Hepatocyte (in vitro differentiated cells): ENCODE measurements around the gene C10orf120.

Source experiments
- EZH2 ChIP-seq: fragments of 200-600 bp; sonication (generic); IDR thresholded peaks from 2 replicates; pipeline ENCODE4 v1.6.1; 2016; ENCODE audit warnings: antibody characterized with exemption, mild to moderate bottlenecking, borderline replicate concordance
- TF ChIP-seq, protein P1 (sequence below): fragments of 200-600 bp; sonication (generic); IDR thresholded peaks from 2 replicates; pipeline ENCODE4 v1.5.1; 2016; ENCODE audit warnings: antibody characterized with exemption, mild to moderate bottlenecking; ENCODE audit not compliant: poor library complexity

DNA sequence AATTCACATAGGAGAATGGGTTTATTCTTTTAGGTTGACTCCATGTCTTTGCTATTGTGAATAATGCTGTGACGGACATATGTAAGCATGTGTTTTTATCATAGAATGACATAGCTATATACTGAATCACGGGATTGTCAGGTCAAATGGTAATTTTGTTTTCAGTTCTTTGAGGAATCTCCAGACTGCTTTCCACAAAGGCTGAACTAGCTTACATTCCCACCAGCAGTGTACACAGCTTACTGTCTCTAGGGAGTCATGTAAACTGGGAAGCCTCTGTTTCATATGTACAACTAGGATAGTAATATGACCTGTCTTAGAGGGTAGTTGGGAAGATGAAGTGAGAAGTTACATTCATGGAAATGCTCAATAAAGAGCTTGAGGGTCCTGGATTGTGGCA, 6.8 kb upstream of the C10orf120 start:
- TF ChIP-seq, protein P1, sequence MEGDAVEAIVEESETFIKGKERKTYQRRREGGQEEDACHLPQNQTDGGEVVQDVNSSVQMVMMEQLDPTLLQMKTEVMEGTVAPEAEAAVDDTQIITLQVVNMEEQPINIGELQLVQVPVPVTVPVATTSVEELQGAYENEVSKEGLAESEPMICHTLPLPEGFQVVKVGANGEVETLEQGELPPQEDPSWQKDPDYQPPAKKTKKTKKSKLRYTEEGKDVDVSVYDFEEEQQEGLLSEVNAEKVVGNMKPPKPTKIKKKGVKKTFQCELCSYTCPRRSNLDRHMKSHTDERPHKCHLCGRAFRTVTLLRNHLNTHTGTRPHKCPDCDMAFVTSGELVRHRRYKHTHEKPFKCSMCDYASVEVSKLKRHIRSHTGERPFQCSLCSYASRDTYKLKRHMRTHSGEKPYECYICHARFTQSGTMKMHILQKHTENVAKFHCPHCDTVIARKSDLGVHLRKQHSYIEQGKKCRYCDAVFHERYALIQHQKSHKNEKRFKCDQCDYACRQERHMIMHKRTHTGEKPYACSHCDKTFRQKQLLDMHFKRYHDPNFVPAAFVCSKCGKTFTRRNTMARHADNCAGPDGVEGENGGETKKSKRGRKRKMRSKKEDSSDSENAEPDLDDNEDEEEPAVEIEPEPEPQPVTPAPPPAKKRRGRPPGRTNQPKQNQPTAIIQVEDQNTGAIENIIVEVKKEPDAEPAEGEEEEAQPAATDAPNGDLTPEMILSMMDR: no peak
- no peak for TF ChIP-seq EZH2
